ENCODE measurements around the gene GGA1. TPM values are rescaled to one million over a fixed set of nuclear protein-coding genes. Genes with fewer than 3 reads are reported as not detected.

Gene GGA1
- total and polyA plus RNA-seq, 10 of the 15 experiments (the other 5 are each of a cell fraction or from before 2014, with no cell fraction given) = 1.4 to 79.4 (median 44.4) TPM

DNA sequence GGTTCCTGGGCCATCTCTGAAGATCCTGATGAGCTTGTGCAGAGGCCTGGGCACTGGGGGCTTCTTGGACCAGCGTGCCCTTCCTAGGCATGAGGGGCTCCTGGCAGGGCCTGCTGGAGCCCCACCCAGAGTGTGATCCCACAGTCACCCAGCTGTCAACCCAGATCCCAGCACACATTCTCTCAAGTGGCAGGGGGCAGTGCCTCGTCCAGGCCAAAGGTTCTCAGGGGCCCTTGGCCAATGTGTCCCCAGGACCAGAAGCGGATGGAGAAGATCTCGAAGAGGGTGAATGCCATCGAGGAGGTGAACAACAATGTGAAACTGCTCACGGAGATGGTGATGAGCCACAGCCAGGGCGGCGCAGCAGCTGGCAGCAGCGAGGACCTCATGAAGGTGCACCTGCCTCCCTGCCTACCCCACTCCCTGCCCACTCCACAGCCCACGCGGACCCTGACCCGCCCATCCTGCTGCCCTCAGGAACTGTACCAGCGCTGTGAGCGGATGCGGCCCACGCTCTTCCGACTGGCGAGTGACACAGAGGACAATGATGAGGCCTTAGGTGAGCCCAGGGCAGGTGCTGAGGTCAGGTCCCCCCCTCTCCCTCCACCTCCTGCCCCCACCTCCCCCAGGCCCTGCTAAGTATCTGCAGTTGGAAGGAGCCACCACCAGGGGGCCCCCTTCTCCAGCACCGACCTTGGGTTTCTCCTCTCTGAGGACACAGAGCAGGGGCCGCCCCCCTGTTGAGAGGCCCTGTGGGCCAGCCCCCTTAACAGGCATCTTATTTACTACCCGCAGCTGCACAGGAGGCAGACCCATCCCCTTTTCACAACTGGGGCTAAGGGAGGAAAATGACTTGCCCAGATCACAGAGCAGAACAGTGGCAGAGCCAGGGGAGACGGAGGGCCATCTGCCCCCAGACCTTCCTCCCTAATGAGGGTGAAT, 14.7 kb downstream of the GGA1 start (continued):
- TF ChIP-seq, protein P1, sequence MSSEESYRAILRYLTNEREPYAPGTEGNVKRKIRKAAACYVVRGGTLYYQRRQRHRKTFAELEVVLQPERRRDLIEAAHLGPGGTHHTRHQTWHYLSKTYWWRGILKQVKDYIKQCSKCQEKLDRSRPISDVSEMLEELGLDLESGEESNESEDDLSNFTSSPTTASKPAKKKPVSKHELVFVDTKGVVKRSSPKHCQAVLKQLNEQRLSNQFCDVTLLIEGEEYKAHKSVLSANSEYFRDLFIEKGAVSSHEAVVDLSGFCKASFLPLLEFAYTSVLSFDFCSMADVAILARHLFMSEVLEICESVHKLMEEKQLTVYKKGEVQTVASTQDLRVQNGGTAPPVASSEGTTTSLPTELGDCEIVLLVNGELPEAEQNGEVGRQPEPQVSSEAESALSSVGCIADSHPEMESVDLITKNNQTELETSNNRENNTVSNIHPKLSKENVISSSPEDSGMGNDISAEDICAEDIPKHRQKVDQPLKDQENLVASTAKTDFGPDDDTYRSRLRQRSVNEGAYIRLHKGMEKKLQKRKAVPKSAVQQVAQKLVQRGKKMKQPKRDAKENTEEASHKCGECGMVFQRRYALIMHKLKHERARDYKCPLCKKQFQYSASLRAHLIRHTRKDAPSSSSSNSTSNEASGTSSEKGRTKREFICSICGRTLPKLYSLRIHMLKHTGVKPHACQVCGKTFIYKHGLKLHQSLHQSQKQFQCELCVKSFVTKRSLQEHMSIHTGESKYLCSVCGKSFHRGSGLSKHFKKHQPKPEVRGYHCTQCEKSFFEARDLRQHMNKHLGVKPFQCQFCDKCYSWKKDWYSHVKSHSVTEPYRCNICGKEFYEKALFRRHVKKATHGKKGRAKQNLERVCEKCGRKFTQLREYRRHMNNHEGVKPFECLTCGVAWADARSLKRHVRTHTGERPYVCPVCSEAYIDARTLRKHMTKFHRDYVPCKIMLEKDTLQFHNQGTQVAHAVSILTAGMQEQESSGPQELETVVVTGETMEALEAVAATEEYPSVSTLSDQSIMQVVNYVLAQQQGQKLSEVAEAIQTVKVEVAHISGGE (CRISPR knock-in tag; IDR thresholded peaks at IDR 0.05) = no peak
- TF ChIP-seq, protein P2, sequence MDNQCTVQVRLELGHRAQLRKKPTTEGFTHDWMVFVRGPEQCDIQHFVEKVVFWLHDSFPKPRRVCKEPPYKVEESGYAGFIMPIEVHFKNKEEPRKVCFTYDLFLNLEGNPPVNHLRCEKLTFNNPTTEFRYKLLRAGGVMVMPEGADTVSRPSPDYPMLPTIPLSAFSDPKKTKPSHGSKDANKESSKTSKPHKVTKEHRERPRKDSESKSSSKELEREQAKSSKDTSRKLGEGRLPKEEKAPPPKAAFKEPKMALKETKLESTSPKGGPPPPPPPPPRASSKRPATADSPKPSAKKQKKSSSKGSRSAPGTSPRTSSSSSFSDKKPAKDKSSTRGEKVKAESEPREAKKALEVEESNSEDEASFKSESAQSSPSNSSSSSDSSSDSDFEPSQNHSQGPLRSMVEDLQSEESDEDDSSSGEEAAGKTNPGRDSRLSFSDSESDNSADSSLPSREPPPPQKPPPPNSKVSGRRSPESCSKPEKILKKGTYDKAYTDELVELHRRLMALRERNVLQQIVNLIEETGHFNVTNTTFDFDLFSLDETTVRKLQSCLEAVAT (IDR thresholded peaks at IDR 0.05) = no peak
- TF ChIP-seq IRF4 (IDR thresholded peaks at IDR 0.05; ENCODE audit: low read depth, low read length) (no peak), PAX8 (IDR thresholded peaks at IDR 0.05) (no peak), TCF7 (IDR thresholded peaks at IDR 0.05; ENCODE audit: borderline replicate concordance) (no peak)
- TF ChIP-seq, protein P3, sequence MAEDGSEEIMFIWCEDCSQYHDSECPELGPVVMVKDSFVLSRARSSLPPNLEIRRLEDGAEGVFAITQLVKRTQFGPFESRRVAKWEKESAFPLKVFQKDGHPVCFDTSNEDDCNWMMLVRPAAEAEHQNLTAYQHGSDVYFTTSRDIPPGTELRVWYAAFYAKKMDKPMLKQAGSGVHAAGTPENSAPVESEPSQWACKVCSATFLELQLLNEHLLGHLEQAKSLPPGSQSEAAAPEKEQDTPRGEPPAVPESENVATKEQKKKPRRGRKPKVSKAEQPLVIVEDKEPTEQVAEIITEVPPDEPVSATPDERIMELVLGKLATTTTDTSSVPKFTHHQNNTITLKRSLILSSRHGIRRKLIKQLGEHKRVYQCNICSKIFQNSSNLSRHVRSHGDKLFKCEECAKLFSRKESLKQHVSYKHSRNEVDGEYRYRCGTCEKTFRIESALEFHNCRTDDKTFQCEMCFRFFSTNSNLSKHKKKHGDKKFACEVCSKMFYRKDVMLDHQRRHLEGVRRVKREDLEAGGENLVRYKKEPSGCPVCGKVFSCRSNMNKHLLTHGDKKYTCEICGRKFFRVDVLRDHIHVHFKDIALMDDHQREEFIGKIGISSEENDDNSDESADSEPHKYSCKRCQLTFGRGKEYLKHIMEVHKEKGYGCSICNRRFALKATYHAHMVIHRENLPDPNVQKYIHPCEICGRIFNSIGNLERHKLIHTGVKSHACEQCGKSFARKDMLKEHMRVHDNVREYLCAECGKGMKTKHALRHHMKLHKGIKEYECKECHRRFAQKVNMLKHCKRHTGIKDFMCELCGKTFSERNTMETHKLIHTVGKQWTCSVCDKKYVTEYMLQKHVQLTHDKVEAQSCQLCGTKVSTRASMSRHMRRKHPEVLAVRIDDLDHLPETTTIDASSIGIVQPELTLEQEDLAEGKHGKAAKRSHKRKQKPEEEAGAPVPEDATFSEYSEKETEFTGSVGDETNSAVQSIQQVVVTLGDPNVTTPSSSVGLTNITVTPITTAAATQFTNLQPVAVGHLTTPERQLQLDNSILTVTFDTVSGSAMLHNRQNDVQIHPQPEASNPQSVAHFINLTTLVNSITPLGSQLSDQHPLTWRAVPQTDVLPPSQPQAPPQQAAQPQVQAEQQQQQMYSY (CRISPR knock-in tag; IDR thresholded peaks at IDR 0.05) = no peak

Data from GM12878 (cell line).